Lung (tissue), 12 donors: ENCODE measurements around the gene CSNK1A1L. TPM values are rescaled to one million over a fixed set of nuclear protein-coding genes. Genes with fewer than 3 reads are reported as not detected.

Experiments used
- ATAC-seq: fragments of 200-7000 bp; cut with Tn5 transposase; one replicate; pipeline ENCODE4 v1.9.1; 2020; ENCODE audit warnings: moderate number of reproducible peaks; ENCODE audit not compliant: insufficient read depth, low FRiP score
- DNase-seq, 3 donors: peaks; one replicate each; pipeline ENCODE4 v3.0.0-alpha.2; 2013 to 2017
- H3K27ac ChIP-seq, 2 donors: one replicate each; pipeline ENCODE4 v1.5.1; 2013; ENCODE audit warnings: mild to moderate bottlenecking in 2 of 2, moderate library complexity in 2 of 2, control low read depth in 1 of 2, inconsistent platforms in 1 of 2, low read depth in 1 of 2, low read length in 1 of 2
- H3K27me3 ChIP-seq, 3 donors: one replicate each; pipeline ENCODE4 v1.5.1; 2013; ENCODE audit warnings: low read length in 2 of 3; ENCODE audit not compliant: control insufficient read depth in 3 of 3, insufficient read depth in 3 of 3
- H3K36me3 ChIP-seq, 4 donors: one replicate each; pipeline ENCODE4 v1.5.1; 2013; ENCODE audit warnings: low read length in 4 of 4, mild to moderate bottlenecking in 1 of 4, moderate library complexity in 1 of 4; ENCODE audit not compliant: control insufficient read depth in 4 of 4, insufficient read depth in 4 of 4
- H3K4me1 ChIP-seq, 5 donors: one replicate each; pipeline ENCODE4 v1.5.1; 2013; ENCODE audit warnings: low read length in 5 of 5, mild to moderate bottlenecking in 2 of 5, moderate library complexity in 1 of 5; ENCODE audit not compliant: control insufficient read depth in 5 of 5, insufficient read depth in 5 of 5
- H3K4me3 ChIP-seq: one replicate; pipeline ENCODE4 v1.5.1; 2013; ENCODE audit warnings: mild to moderate bottlenecking, control low read depth, moderate library complexity
- H3K9ac ChIP-seq, 2 donors: one replicate each; pipeline ENCODE4 v1.5.1; 2013; ENCODE audit warnings: low read length in 2 of 2, control low read depth in 1 of 2; ENCODE audit not compliant: insufficient read depth in 1 of 2
- H3K9me3 ChIP-seq, 4 donors: one replicate each; pipeline ENCODE4 v1.5.1; 2013; ENCODE audit warnings: low read length in 3 of 4, mild to moderate bottlenecking in 1 of 4, moderate library complexity in 1 of 4; ENCODE audit not compliant: control insufficient read depth in 4 of 4, insufficient read depth in 3 of 4
- CTCF ChIP-seq: IDR thresholded peaks from 2 replicates; pipeline ENCODE4 v1.5.1; 2012; ENCODE audit warnings: mild to moderate bottlenecking; ENCODE audit errors: control extremely low read depth, extremely low read depth
- WGBS, 2 donors: extraction: QIAGEN DNeasy Blood & Tissue Kit; methylation state at CpG; one replicate each; pipeline ENCODE4 v1.1.7; 2013; 5-methylcytosine and 5-hydroxymethylcytosine counted together
- polyA plus RNA-seq, 2 donors: library from polyadenylated mRNA; stranded (reverse); fragments of 200-250 nt; gene quantifications; one replicate each; pipeline ENCODE4 v1.2.1, GENCODE V29; 2013
- total RNA-seq, 2 donors: library from RNA; depleted of rRNA in 1 of 2; stranded (reverse); fragments of >200 nt in 1 of 2; gene quantifications; one replicate each; pipeline ENCODE4 v1.2.1, GENCODE V29; 2014 to 2021
- donor health status: control.
- donor health status: control.
- donor health status: Bipolar disorder and iron deficiency.
- donor health status: healthy.
- donor health status: DM: yes; HTN: yes; CAD: no.

The CSNK1A1L gene
- total and polyA plus RNA-seq, 4 donors, result not detected

DNA sequence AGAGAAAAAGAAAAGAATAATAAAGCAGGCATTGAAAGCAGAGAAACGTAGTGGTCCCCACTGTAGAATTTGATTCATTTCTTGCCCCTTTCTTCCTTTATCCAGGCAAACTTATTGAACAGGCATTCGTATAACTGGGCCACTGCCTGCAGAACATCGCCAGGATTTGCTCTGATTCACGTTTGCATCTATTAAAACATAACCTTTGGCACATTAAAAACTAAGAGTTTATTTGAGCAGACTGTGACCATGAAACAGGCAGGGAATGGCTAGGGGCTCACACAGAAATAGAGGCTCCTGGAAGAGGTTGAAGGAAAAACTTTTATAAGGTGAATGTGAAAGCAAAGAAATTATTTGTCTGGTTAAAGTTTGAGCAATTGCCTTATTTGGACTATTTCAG, 33.4 kb downstream of the CSNK1A1L start:
- H3K9me3 ChIP-seq, result no peaks in the 10 kb centered on the region
- no peak for ATAC-seq
- 78 to 84% methylated on average over 4 of the region's 4 CpGs for WGBS, 2 donors

DNA sequence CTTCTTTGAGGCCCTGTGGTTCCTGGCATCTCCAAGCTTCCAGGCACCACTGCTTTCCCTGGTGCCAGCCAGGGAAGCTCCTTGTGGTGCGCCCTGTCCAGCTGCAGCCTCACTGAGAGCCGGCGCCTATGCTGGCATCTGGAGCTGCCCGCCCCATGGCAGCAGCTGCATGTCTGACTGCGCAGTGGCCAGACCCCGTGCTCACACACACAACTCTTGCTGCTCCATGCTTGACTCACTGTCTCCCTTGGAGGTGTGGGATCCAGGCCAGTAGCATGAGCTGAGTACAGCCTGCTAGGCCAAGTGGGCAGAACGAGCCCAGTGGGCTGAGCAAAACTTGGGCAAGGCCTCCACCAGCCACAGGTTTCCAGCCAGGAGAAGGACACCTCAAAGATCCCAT, 34.5 kb downstream of the CSNK1A1L start:
- DNase-seq (no peak), ATAC-seq (no peak)
- Histone ChIP-seq H3K9ac (no peak overlapping the region), H3K9me3 (no peaks in the 10 kb centered on the region), H3K27ac (no peak overlapping the region), H3K36me3 (no peaks in the 10 kb centered on the region), H3K4me1 (no peaks in the 10 kb centered on the region), H3K4me3 (no peak overlapping the region), H3K27me3 (no peaks in the 10 kb centered on the region)
- TF ChIP-seq CTCF, result no peak
- WGBS, 2 donors, result 93 to 96% methylated on average over 7 of the region's 7 CpGs

More for the DNA sequence above, 33.4 kb downstream of the CSNK1A1L start:
- Histone ChIP-seq H3K9ac (no peak overlapping the region), H3K4me3 (no peak overlapping the region), H3K4me1 (no peaks in the 10 kb centered on the region), H3K27ac (no peak overlapping the region), H3K27me3 (no peaks in the 10 kb centered on the region), H3K36me3 (no peaks in the 10 kb centered on the region)
- no peak for TF ChIP-seq CTCF
- no peak for DNase-seq

- H3K9me3 ChIP-seq, result no peaks in the 10 kb centered on the region
These were observed 35.2 kb downstream of the CSNK1A1L start for GRCh38 chr13:37070145-37070695.

More at GRCh38 chr13:37070145-37070695, 35.2 kb downstream of the CSNK1A1L start:
- 89 to 91% methylated on average over 9 of the region's 9 CpGs for WGBS, 2 donors
- DNase-seq (no peak), ATAC-seq (no peak)
- TF ChIP-seq CTCF, result no peak
- H3K36me3 ChIP-seq, result no peaks in the 10 kb centered on the region
- no peak overlapping the region for H3K27ac ChIP-seq
- H3K9ac ChIP-seq, result no peak overlapping the region
- no peaks in the 10 kb centered on the region for H3K27me3 ChIP-seq
- no peak overlapping the region for H3K4me3 ChIP-seq
- H3K4me1 ChIP-seq, result no peaks in the 10 kb centered on the region
